ENCODE measurements around the gene RELB. TPM values are rescaled to one million over a fixed set of nuclear protein-coding genes. Genes with fewer than 3 reads are reported as not detected.

The RELB gene
- total RNA-seq, 1 experiment from 2014 or later, result 15.2 TPM

- Histone ChIP-seq H3F3A (ENCODE audit: low read length, unreplicated experiment) (no peaks in the 10 kb centered on the region), H3K9ac (ENCODE audit: low read length) (no peak overlapping the region), H3K4me1 (ENCODE audit: insufficient read depth, low read length) (no peaks in the 10 kb centered on the region), H3K4me3 (ENCODE audit: low read length) (no peak overlapping the region), H3K27ac (ENCODE audit: low read length) (no peak overlapping the region), H3K36me3 (ENCODE audit: low read depth, low read length) (peaks cover 27% of the 10 kb centered on the region), H2AFZ (ENCODE audit: low read length) (no peak overlapping the region), H3K4me2 (ENCODE audit: low read length) (no peak overlapping the region), H3K27me3 (ENCODE audit: low read length) (no peaks in the 10 kb centered on the region), H3K9me2 (replicated peaks; ENCODE audit: low read length) (no peaks in the 10 kb centered on the region), H3K79me2 (ENCODE audit: low read length) (no peaks in the 10 kb centered on the region), H3K9me3 (ENCODE audit: low read length) (no peaks in the 10 kb centered on the region), H4K20me1 (ENCODE audit: low read length) (no peaks in the 10 kb centered on the region)
- BruUV-seq (replicated peaks), result no TSS peak
- TF ChIP-seq EZH2 (IDR thresholded peaks at IDR 0.05; ENCODE audit: low read length, unreplicated experiment) (no peak), EZH2phosphoT487 (IDR thresholded peaks at IDR 0.05; ENCODE audit: borderline replicate concordance, low read length) (no peak), CTCF (conservative IDR thresholded peaks at IDR 0.05; ENCODE audit: low read depth, low read length) (no peak)
- ATAC-seq (no peak), DNase-seq (no peak)
- ChIA-PET CTCF (no interaction called here), POLR2A (ENCODE audit: unreplicated experiment) (no interaction called here)
- intact Hi-C loops (cut with micrococcal nuclease), result no loop called here
Measured at GRCh38 chr19:45061965-45062364, 60.7 kb downstream of the RELB start.

DNA sequence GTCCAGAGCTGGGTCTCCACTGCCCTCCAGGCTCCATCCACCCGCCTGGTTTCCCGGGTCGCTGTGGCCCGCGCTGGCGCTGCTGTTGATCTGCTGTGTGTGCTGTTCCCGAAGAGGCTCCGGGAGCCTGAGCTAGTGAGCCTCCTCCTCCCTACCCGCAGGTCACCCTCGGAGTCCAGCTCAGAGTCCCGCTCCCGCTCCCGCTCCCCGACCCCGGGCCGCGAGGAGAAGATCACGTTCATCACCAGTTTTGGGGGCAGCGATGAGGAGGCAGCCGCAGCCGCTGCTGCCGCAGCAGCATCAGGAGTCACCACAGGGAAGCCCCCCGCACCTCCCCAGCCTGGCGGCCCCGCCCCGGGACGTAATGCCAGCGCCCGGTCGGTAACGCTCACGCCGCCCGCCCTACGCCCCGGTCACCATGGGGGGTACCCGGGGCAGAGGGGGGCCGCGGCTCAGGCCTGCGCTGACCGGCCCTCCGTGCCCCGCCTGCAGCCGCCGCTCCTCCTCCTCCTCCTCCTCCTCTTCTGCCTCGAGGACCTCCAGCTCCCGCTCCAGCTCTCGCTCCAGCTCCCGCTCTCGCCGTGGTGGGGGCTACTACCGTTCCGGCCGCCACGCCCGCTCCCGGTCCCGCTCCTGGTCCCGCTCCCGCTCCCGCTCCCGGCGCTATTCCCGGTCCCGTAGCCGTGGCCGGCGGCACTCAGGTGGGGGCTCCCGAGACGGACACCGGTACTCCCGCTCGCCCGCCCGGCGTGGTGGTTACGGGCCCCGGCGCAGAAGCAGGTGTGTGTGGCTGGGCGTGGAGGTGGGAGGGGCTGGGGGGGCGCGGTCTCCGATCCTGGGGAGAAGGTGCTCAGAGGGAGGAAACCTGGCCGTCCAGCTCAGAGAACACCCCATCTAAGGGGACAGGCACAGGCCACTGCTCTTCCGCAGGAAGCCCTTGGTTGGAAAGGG lies 62.9 kb downstream of the RELB start:
- no peaks in the 10 kb centered on the region for H3K4me1 ChIP-seq (ENCODE audit: insufficient read depth, low read length)
- no peak overlapping the region for H3K4me3 ChIP-seq (ENCODE audit: low read length)
- TF ChIP-seq EZH2phosphoT487 (IDR thresholded peaks at IDR 0.05; ENCODE audit: borderline replicate concordance, low read length) (no peak), EZH2 (IDR thresholded peaks at IDR 0.05; ENCODE audit: low read length, unreplicated experiment) (no peak), CTCF (conservative IDR thresholded peaks at IDR 0.05; ENCODE audit: low read depth, low read length) (no peak)
- H3K27me3 ChIP-seq (ENCODE audit: low read length), result no peaks in the 10 kb centered on the region
- peaks cover 24% of the 10 kb centered on the region for H3K36me3 ChIP-seq (ENCODE audit: low read depth, low read length)
- no peaks in the 10 kb centered on the region for H3K9me2 ChIP-seq (replicated peaks; ENCODE audit: low read length)
- ChIA-PET CTCF (no interaction called here), POLR2A (ENCODE audit: unreplicated experiment) (no interaction called here)
- ATAC-seq (no peak), DNase-seq (no peak)
- intact Hi-C loops (cut with micrococcal nuclease), result no loop called here
- no peaks in the 10 kb centered on the region for H4K20me1 ChIP-seq (ENCODE audit: low read length)
- no TSS peak for BruUV-seq (replicated peaks)
- no peak overlapping the region for H3K4me2 ChIP-seq (ENCODE audit: low read length)
- no peaks in the 10 kb centered on the region for H3K9me3 ChIP-seq (ENCODE audit: low read length)
- no peak overlapping the region for H2AFZ ChIP-seq (ENCODE audit: low read length)
- no peaks in the 10 kb centered on the region for H3F3A ChIP-seq (ENCODE audit: low read length, unreplicated experiment)
- H3K79me2 ChIP-seq (ENCODE audit: low read length), result no peaks in the 10 kb centered on the region
- H3K9ac ChIP-seq (ENCODE audit: low read length), result no peak overlapping the region
- H3K27ac ChIP-seq (ENCODE audit: low read length), result no peak overlapping the region
